NCI-H1105 treated with DMSO at 0.1 percent for 48 hours (cell line): ENCODE results near the gene ARHGAP10.

Experiments used
- DNase-seq: peaks from one replicate; lab custom pipeline; 2025; lab: John Stamatoyannopoulos, UW

The ARHGAP10 gene

GRCh38 chr4:148041606-148042329 lies 309.9 kb downstream of the ARHGAP10 start:
- DNase-seq = no peak

GRCh38 chr4:148044089-148044911 lies 312.4 kb downstream of the ARHGAP10 start:
- no peak for DNase-seq

GRCh38 chr4:148044912-148045352 lies 313.0 kb downstream of the ARHGAP10 start:
- DNase-seq = no peak

- DNase-seq = no peak
These were observed 316.7 kb downstream of the ARHGAP10 start for GRCh38 chr4:148048598-148048997.

GRCh38 chr4:148051403-148051802 lies 319.5 kb downstream of the ARHGAP10 start:
- no peak for DNase-seq

GRCh38 chr4:148052448-148052847 lies 320.6 kb downstream of the ARHGAP10 start:
- no peak for DNase-seq

- no peak for DNase-seq
These were observed 321.6 kb downstream of the ARHGAP10 start for GRCh38 chr4:148053298-148054003.

- no peak for DNase-seq
These were observed 322.4 kb downstream of the ARHGAP10 start for GRCh38 chr4:148054275-148054674.

GRCh38 chr4:148055844-148056243 lies 324.0 kb downstream of the ARHGAP10 start:
- no peak for DNase-seq

- DNase-seq = no peak
These were observed 325.0 kb downstream of the ARHGAP10 start for GRCh38 chr4:148056879-148057278.

- no peak for DNase-seq
These were observed 325.6 kb downstream of the ARHGAP10 start for GRCh38 chr4:148057516-148057915.

- DNase-seq = no peak
These were observed 326.3 kb downstream of the ARHGAP10 start for GRCh38 chr4:148057984-148058859.

GRCh38 chr4:148059617-148060180 lies 327.8 kb downstream of the ARHGAP10 start:
- no peak for DNase-seq

- no peak for DNase-seq
These were observed 328.6 kb downstream of the ARHGAP10 start for GRCh38 chr4:148060264-148061140.

- peak; percentile 12 for DNase-seq
These were observed 329.2 kb downstream of the ARHGAP10 start for GRCh38 chr4:148061141-148061481.

GRCh38 chr4:148061795-148062194 lies 329.9 kb downstream of the ARHGAP10 start:
- DNase-seq = peak; percentile 73

GRCh38 chr4:148062301-148062950 lies 330.5 kb downstream of the ARHGAP10 start:
- DNase-seq = no peak

GRCh38 chr4:148064451-148064850 lies 332.6 kb downstream of the ARHGAP10 start:
- no peak for DNase-seq

GRCh38 chr4:148065075-148065474 lies 333.2 kb downstream of the ARHGAP10 start:
- no peak for DNase-seq
